Measurements from ENCODE around the gene ERC2. TPM values are rescaled to one million over a fixed set of nuclear protein-coding genes. Genes with fewer than 3 reads are reported as not detected.

The ERC2 gene
- total RNA-seq, 1 donor from 2014 or later = 32.5 TPM

- Mint-ChIP-seq H3K4me1 (ENCODE audit: low read depth) (peaks cover 13% of the 10 kb centered on the region), H3K27me3 (no peaks in the 10 kb centered on the region), H3K4me3 (ENCODE audit: low read depth) (no peak overlapping the region), H3K27ac (no peak overlapping the region), H3K9me3 (ENCODE audit: low read depth) (no peaks in the 10 kb centered on the region), H3K36me3 (ENCODE audit: insufficient read depth) (peaks cover 4% of the 10 kb centered on the region)
- TF ChIP-seq, protein P1, sequence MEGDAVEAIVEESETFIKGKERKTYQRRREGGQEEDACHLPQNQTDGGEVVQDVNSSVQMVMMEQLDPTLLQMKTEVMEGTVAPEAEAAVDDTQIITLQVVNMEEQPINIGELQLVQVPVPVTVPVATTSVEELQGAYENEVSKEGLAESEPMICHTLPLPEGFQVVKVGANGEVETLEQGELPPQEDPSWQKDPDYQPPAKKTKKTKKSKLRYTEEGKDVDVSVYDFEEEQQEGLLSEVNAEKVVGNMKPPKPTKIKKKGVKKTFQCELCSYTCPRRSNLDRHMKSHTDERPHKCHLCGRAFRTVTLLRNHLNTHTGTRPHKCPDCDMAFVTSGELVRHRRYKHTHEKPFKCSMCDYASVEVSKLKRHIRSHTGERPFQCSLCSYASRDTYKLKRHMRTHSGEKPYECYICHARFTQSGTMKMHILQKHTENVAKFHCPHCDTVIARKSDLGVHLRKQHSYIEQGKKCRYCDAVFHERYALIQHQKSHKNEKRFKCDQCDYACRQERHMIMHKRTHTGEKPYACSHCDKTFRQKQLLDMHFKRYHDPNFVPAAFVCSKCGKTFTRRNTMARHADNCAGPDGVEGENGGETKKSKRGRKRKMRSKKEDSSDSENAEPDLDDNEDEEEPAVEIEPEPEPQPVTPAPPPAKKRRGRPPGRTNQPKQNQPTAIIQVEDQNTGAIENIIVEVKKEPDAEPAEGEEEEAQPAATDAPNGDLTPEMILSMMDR (IDR thresholded peaks at IDR 0.05; ENCODE audit: unreplicated experiment) = no peak
- DNase-seq (ENCODE audit: low spot score, unreplicated experiment) = no peak
These were observed 479.4 kb downstream of the ERC2 start for GRCh38 chr3:55988905-55989304.

- no peaks in the 10 kb centered on the region for H3K36me3 Mint-ChIP-seq (ENCODE audit: insufficient read depth)
- DNase-seq (ENCODE audit: low spot score, unreplicated experiment) = no peak
These were observed 483.6 kb downstream of the ERC2 start for GRCh38 chr3:55984626-55985025.

GRCh38 chr3:55978953-55979352 is 489.3 kb downstream of the ERC2 start:
- H3K4me3 Mint-ChIP-seq (ENCODE audit: low read depth) = no peak overlapping the region
- peaks cover 2% of the 10 kb centered on the region for H3K36me3 Mint-ChIP-seq (ENCODE audit: insufficient read depth)
- no peaks in the 10 kb centered on the region for H3K9me3 Mint-ChIP-seq (ENCODE audit: low read depth)
- DNase-seq (ENCODE audit: low spot score, unreplicated experiment) = no peak
- no peaks in the 10 kb centered on the region for H3K4me1 Mint-ChIP-seq (ENCODE audit: low read depth)
- TF ChIP-seq, protein P1 (IDR thresholded peaks at IDR 0.05; ENCODE audit: unreplicated experiment) = no peak
- no peak overlapping the region for H3K27ac Mint-ChIP-seq
- H3K27me3 Mint-ChIP-seq = no peaks in the 10 kb centered on the region

More at GRCh38 chr3:55984626-55985025, 483.6 kb downstream of the ERC2 start:
- no peaks in the 10 kb centered on the region for H3K27me3 Mint-ChIP-seq
- no peaks in the 10 kb centered on the region for H3K9me3 Mint-ChIP-seq (ENCODE audit: low read depth)
- H3K27ac Mint-ChIP-seq = no peak overlapping the region
- TF ChIP-seq, protein P1 (IDR thresholded peaks at IDR 0.05; ENCODE audit: unreplicated experiment) = no peak
- peaks cover 13% of the 10 kb centered on the region for H3K4me1 Mint-ChIP-seq (ENCODE audit: low read depth)
- H3K4me3 Mint-ChIP-seq (ENCODE audit: low read depth) = no peak overlapping the region

- no peaks in the 10 kb centered on the region for H3K27me3 Mint-ChIP-seq
- DNase-seq (ENCODE audit: low spot score, unreplicated experiment) = no peak
- H3K9me3 Mint-ChIP-seq (ENCODE audit: low read depth) = no peaks in the 10 kb centered on the region
- no peak overlapping the region for H3K27ac Mint-ChIP-seq
- H3K4me3 Mint-ChIP-seq (ENCODE audit: low read depth) = no peak overlapping the region
- TF ChIP-seq, protein P1 (IDR thresholded peaks at IDR 0.05; ENCODE audit: unreplicated experiment) = no peak
- H3K36me3 Mint-ChIP-seq (ENCODE audit: insufficient read depth) = peaks cover 2% of the 10 kb centered on the region
- no peaks in the 10 kb centered on the region for H3K4me1 Mint-ChIP-seq (ENCODE audit: low read depth)
These were observed 493.7 kb downstream of the ERC2 start for GRCh38 chr3:55974421-55975165.

DNA sequence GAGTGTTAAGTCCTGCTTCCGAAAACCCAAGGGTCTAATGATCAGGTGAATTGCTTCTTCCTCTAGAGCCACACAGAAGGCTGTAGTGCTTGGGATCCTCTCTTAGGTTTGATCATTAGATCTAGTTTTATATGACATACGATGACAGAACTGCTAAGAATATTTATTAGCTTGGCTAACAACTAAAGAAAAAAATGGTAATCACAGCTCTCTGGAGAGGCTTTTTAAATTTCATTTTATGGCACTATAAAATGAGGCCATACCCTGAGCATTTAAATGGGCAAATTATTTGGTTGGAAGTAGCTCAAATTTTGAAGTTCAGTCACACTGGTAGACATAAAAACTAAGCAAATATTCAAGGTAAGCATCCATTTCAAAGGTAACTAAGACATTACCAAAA is 498.6 kb downstream of the ERC2 start:
- H3K36me3 Mint-ChIP-seq (ENCODE audit: insufficient read depth) = no peaks in the 10 kb centered on the region
- H3K27ac Mint-ChIP-seq = peak overlapping the region; percentile 4
- H3K27me3 Mint-ChIP-seq = no peaks in the 10 kb centered on the region
- no peak for DNase-seq (ENCODE audit: low spot score, unreplicated experiment)
- H3K4me3 Mint-ChIP-seq (ENCODE audit: low read depth) = no peak overlapping the region
- peaks cover 4% of the 10 kb centered on the region for H3K9me3 Mint-ChIP-seq (ENCODE audit: low read depth)
- TF ChIP-seq, protein P1 (IDR thresholded peaks at IDR 0.05; ENCODE audit: unreplicated experiment) = no peak
- H3K4me1 Mint-ChIP-seq (ENCODE audit: low read depth) = peaks cover 12% of the 10 kb centered on the region
